AG04450 (cell line): ENCODE results near the gene CNMD. TPM values are rescaled to one million over a fixed set of nuclear protein-coding genes. Genes with fewer than 3 reads are reported as not detected.

Experiments used
- CTCF ChIA-PET: fragments of 300-600, 350-600 bp; formaldehyde crosslinking; extraction: SDS; loops from one replicate; lab custom pipeline; 2022; ENCODE audit warnings: antibody characterized with exemption, inconsistent platforms; lab: Charles Lee
- POLR2A ChIA-PET: fragments of 350-600 bp; formaldehyde crosslinking; extraction: SDS; loops from one replicate; lab custom pipeline; 2021; ENCODE audit warnings: antibody characterized with exemption, inconsistent platforms; lab: Yijun Ruan, JAX
- DNase-seq: peaks from one replicate; pipeline ENCODE4 v3.0.0-alpha.2; 2011; ENCODE audit warnings: low read depth, low spot score
- H3K27ac ChIP-seq: one replicate; pipeline ENCODE4 v1.5.1; 2012; ENCODE audit warnings: low read depth, low read length, control low read depth
- H3K27me3 ChIP-seq: one replicate; pipeline ENCODE4 v1.6.0; 2012; ENCODE audit warnings: low read length; ENCODE audit not compliant: control insufficient read depth, insufficient read depth
- H3K4me3 ChIP-seq: 2 replicates; pipeline ENCODE4 v1.5.1; 2011; ENCODE audit warnings: mild to moderate bottlenecking, low read depth, low read length, control low read depth
- H3K9me3 ChIP-seq: 2 replicates; pipeline ENCODE4 v1.5.1; 2012; ENCODE audit warnings: low read length; ENCODE audit not compliant: control insufficient read depth, insufficient read depth
- polyA plus RNA-seq: library from polyadenylated mRNA; depleted of rRNA; stranded (reverse); fragments of >200 nt; gene quantifications from 2 replicates; pipeline ENCODE4 v1.2.3, GENCODE V29; 2011; rRNA removed
- TF ChIP-seq, protein P1 (sequence below): IDR thresholded peaks from 2 replicates; pipeline ENCODE4 v1.5.1; 2011; ENCODE audit warnings: low read depth, low read length, control low read depth, inconsistent platforms

The CNMD gene
- polyA plus RNA-seq, 1 experiment = not detected

DNA sequence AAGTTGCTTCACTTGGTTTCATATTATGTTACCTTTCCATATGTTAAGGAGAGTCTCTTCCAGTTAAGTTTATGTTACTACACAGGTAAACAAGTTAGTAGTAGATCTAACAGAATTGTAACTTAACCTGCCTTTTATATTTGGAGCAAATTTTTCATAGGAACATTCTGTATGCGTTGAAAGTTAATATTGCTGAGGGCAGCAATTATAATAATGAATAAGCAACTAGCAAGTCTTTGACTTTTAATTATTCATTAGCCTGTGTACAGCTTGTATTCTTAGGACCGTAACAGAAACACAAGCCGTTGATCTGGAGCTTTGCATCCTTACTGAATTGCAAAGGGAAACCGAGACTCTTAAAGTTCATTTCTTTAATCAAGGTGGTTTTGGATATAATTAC, 75.3 kb downstream of the CNMD start:
- CTCF ChIA-PET = interaction anchor here (0.7 to 4.2 kb wide), 11 partner anchors 7 to 304 kb away, joined by 3 to 40 read pairs (median 6); partner anchors contain the start of gene SUGT1
- Histone ChIP-seq H3K27me3 (no peaks in the 10 kb centered on the region), H3K9me3 (no peaks in the 10 kb centered on the region), H3K4me3 (no peak overlapping the region), H3K27ac (no peak overlapping the region)
- DNase-seq = no peak
- POLR2A ChIA-PET = interaction anchor here (2.4 kb wide), 1 partner anchor 12 kb away, joined by 6 read pairs; the partner anchor contains the start of gene SUGT1
- TF ChIP-seq, protein P1, sequence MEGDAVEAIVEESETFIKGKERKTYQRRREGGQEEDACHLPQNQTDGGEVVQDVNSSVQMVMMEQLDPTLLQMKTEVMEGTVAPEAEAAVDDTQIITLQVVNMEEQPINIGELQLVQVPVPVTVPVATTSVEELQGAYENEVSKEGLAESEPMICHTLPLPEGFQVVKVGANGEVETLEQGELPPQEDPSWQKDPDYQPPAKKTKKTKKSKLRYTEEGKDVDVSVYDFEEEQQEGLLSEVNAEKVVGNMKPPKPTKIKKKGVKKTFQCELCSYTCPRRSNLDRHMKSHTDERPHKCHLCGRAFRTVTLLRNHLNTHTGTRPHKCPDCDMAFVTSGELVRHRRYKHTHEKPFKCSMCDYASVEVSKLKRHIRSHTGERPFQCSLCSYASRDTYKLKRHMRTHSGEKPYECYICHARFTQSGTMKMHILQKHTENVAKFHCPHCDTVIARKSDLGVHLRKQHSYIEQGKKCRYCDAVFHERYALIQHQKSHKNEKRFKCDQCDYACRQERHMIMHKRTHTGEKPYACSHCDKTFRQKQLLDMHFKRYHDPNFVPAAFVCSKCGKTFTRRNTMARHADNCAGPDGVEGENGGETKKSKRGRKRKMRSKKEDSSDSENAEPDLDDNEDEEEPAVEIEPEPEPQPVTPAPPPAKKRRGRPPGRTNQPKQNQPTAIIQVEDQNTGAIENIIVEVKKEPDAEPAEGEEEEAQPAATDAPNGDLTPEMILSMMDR = no peak

GRCh38 chr13:52659340-52659739, 80.3 kb downstream of the CNMD start:
- no peak overlapping the region for H3K4me3 ChIP-seq
- no peak for DNase-seq
- H3K27ac ChIP-seq = no peak overlapping the region
- CTCF ChIA-PET = no interaction called here
- H3K9me3 ChIP-seq = no peaks in the 10 kb centered on the region
- POLR2A ChIA-PET = no interaction called here
- H3K27me3 ChIP-seq = no peaks in the 10 kb centered on the region
- TF ChIP-seq, protein P1 = no peak

Other genes with a start within 250 kb of the CNMD start
- 9.7 and 11.6 TPM in 2 replicates for gene HNRNPA1L2, start 97.4 kb downstream of the CNMD start, polyA plus RNA-seq
- gene SUGT1, start 87.0 kb downstream of the CNMD start, polyA plus RNA-seq = 44.9 and 64.8 TPM in 2 replicates
- not detected in 2 replicates for gene PCDH8, start 108.8 kb upstream of the CNMD start, polyA plus RNA-seq